Ascending aorta (tissue), 2 donors: ENCODE measurements around the gene BAAT. TPM values are rescaled to one million over a fixed set of nuclear protein-coding genes. Genes with fewer than 3 reads are reported as not detected.

Experiments
- DNase-seq, 2 donors: peaks; one replicate each; pipeline ENCODE4 v3.0.0-alpha.2; 2019; ENCODE audit warnings: low spot score in 2 of 2
- H3K27ac ChIP-seq, 2 donors: fragments of 200-600 bp; sonication (generic); one replicate each; pipeline ENCODE4 v1.5.1; 2016 to 2017; ENCODE audit warnings: mild to moderate bottlenecking in 1 of 2
- H3K27me3 ChIP-seq: fragments of 200-600 bp; sonication (generic); one replicate; pipeline ENCODE4 v1.5.1; 2017
- H3K36me3 ChIP-seq, 2 donors: fragments of 200-600 bp; sonication (generic); one replicate each; pipeline ENCODE4 v1.5.1; 2016
- H3K4me1 ChIP-seq, 2 donors: fragments of 200-600 bp; sonication (generic); one replicate each; pipeline ENCODE4 v1.5.1; 2016 to 2017; ENCODE audit warnings: mild to moderate bottlenecking in 1 of 2
- H3K4me3 ChIP-seq, 2 donors: fragments of 200-600 bp; sonication (generic); one replicate each; pipeline ENCODE4 v1.5.1; 2016 to 2017; ENCODE audit warnings: mild to moderate bottlenecking in 1 of 2
- H3K9me3 ChIP-seq, 2 donors: fragments of 200-600 bp; sonication (generic); one replicate each; pipeline ENCODE4 v1.5.1; 2016
- CTCF ChIP-seq, 3 experiments: fragments of 200-600 bp in 2 of 3; fragments of 450-650 bp in 1 of 3; sonication (generic) in 2 of 3; IDR thresholded peaks; one replicate each; pipeline ENCODE4 v1.5.1; 2016 to 2019; ENCODE audit warnings: antibody characterized with exemption in 3 of 3, mild to moderate bottlenecking in 1 of 3, moderate library complexity in 1 of 3
- intact Hi-C: fragments of 100-400 bp; cut with DNase I; formaldehyde crosslinking; loops from one replicate; pipeline ENCODE4 v1.15.1; 2023
- total RNA-seq: library from RNA; depleted of rRNA; stranded (reverse); fragments of >200 nt; gene quantifications from one replicate; pipeline ENCODE4 v1.1.0, GENCODE V29; 2016

The BAAT gene
- total RNA-seq, 1 donor from 2014 or later, result 0.53 TPM

DNA sequence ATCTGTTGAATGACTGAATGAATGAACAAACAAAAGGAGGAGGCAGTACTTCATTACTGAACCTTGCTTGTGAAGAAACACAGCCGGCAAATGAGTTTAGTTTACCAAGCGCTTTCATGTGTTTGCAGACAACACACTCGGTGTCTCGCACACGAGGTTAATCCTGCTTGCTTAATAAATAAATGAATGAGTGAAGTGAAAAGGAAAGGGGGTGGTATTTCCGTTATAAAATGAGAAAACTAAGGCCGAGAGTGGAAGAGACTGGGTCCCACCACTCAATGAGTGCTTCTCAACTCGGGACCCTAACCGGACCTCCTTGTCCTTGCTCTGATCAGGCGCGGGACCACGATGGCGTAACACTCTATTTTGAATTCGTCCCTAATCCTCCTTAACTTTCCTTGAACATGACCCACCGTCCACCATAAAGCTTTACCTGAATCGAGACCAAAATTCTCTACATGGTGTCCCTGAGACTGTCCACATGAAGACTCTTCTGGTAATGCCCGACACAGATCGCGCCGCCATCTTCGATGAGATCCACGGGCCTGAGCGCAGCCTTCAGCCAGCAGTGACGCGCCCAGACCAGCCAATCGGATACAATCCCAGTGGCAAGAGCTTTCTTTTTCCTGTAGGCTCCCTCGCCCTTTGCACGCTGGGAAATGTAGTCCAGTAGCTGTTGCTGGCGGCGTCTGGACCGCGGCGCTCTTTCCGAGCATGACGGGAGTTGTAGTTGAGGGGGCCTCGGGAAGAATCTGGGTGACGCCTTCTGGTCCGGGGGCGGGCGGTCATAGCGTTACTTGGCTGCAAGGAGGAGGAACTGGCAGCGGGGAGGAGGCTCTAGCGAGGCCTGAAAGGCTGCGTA, 13.5 kb upstream of the BAAT start, which contains the start of the genes MRPL50 and ZNF189:
Gene MRPL50 (minus strand): TSS at position 551 of the 862 bp plus-strand sequence. CDS start 26 bp downstream, at position 525.
Gene ZNF189 (plus strand): TSS at position 784 of the 862 bp plus-strand sequence. CDS start 306 bp downstream, outside the sequence.
- H3K27ac ChIP-seq, result peak within 1 kb of the TSS; percentile 77
- peaks cover 0 to 9% of the 10 kb centered on the region in 2 donors for H3K9me3 ChIP-seq
- H3K36me3 ChIP-seq, result peaks cover 28 to 30% of the 10 kb centered on the region in 2 donors
- peak within 1 kb of the TSS; percentile 67 to 91 for H3K4me3 ChIP-seq
- intact Hi-C loops, result loop anchor here (1.0 to 5.0 kb wide), 4 partner anchors 135 to 1299 kb away; partner anchors contain the start of genes ERP44, INVS, MSANTD3 and RNF20
- no peaks in the 10 kb centered on the region for H3K27me3 ChIP-seq
- peak; percentile 98 to 99 for DNase-seq
- H3K4me1 ChIP-seq, result peaks cover 0 to 15% of the 10 kb centered on the region in 2 donors
- TF ChIP-seq CTCF (IDR thresholded peaks at IDR 0.05), result no peak

GRCh38 chr9:101397746-101398067, 12.9 kb upstream of the BAAT start:
- peaks cover 22 to 24% of the 10 kb centered on the region in 2 donors for H3K36me3 ChIP-seq
- intact Hi-C loops, result loop anchor here (1.0 to 5.0 kb wide), 4 partner anchors 136 to 1299 kb away; partner anchors contain the start of genes ERP44, INVS, MSANTD3 and RNF20
- H3K9me3 ChIP-seq, result peaks cover 0 to 3% of the 10 kb centered on the region in 2 donors
- TF ChIP-seq CTCF (IDR thresholded peaks at IDR 0.05), result no peak
- DNase-seq, result no peak
- H3K4me1 ChIP-seq, result peaks cover 0 to 15% of the 10 kb centered on the region in 2 donors
- H3K27me3 ChIP-seq, result no peaks in the 10 kb centered on the region
- peak overlapping the region in 1 of 2 donors; percentile 77 for H3K27ac ChIP-seq
- H3K4me3 ChIP-seq, result peak overlapping the region; percentile 67 to 91

GRCh38 chr9:101394687-101395086, 9.9 kb upstream of the BAAT start:
- no peak for DNase-seq
- Histone ChIP-seq H3K4me1 (peaks cover 0 to 6% of the 10 kb centered on the region in 2 donors), H3K4me3 (no peak overlapping the region), H3K36me3 (peaks cover 6 to 12% of the 10 kb centered on the region in 2 donors), H3K27me3 (no peaks in the 10 kb centered on the region), H3K9me3 (no peaks in the 10 kb centered on the region), H3K27ac (no peak overlapping the region)
- intact Hi-C loops, result loop anchor here (5.0 kb wide), 2 partner anchors 967 to 1042 kb away; partner anchors contain the start of genes MSANTD3 and TEX10
- TF ChIP-seq CTCF (IDR thresholded peaks at IDR 0.05), result no peak

DNA sequence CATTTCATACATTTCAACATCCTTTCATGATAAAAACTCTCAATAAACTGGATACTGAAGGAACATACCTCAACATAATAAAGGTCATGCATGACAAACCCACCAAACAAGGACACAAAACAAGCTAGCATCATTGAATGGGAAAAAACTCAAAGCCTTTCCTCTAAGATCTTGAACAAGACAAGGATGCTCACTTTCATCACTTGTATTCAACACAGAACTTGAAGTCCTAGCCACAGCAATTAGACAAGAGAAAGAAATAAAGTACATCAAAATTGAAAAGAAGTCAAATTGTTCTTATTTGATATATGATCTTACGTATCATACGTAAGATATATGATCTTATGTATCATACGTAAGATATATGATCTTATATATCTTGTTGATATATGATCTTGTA, 8.3 kb upstream of the BAAT start:
- Histone ChIP-seq H3K27ac (no peak overlapping the region), H3K4me1 (peaks cover 0 to 3% of the 10 kb centered on the region in 2 donors), H3K4me3 (no peak overlapping the region), H3K9me3 (no peaks in the 10 kb centered on the region), H3K27me3 (no peaks in the 10 kb centered on the region), H3K36me3 (peaks cover 10 to 18% of the 10 kb centered on the region in 2 donors)
- intact Hi-C loops, result no loop called here
- no peak for DNase-seq
- TF ChIP-seq CTCF (IDR thresholded peaks at IDR 0.05), result no peak

GRCh38 chr9:101388507-101388993, 3.7 kb upstream of the BAAT start:
- Histone ChIP-seq H3K4me1 (no peaks in the 10 kb centered on the region), H3K36me3 (peaks cover 10 to 18% of the 10 kb centered on the region in 2 donors), H3K27me3 (no peaks in the 10 kb centered on the region), H3K9me3 (peaks cover 0 to 5% of the 10 kb centered on the region in 2 donors), H3K27ac (no peak overlapping the region), H3K4me3 (no peak overlapping the region)
- no peak for DNase-seq
- intact Hi-C loops, result no loop called here
- TF ChIP-seq CTCF (IDR thresholded peaks at IDR 0.05), result no peak
